Endothelial cell of umbilical vein (primary cell): ENCODE measurements around the gene ACTL6A. TPM values are rescaled to one million over a fixed set of nuclear protein-coding genes. Genes with fewer than 3 reads are reported as not detected.
A peak's percentile ranks its signal among the peaks of the same experiment; 100 is the strongest.

Experiments used
- BruUV-seq: library from RNA; stranded (reverse); fragments of 400-500 nt; replicated peaks from 2 replicates; lab custom pipeline; 2021; lab: Mats Ljungman, UMichigan
- CTCF ChIA-PET: fragments of 300-600, 350-600 bp; sonication (Branson Sonifier 250); formaldehyde crosslinking; loops from one replicate; lab custom pipeline; 2021; ENCODE audit warnings: antibody characterized with exemption, inconsistent platforms; lab: Charles Lee
- POLR2A ChIA-PET: fragments of 300-600, 350-600 bp; sonication (Branson Sonifier 250); formaldehyde crosslinking; loops from one replicate; lab custom pipeline; 2021; ENCODE audit warnings: antibody characterized with exemption, inconsistent platforms; lab: Charles Lee
- DNase-seq: peaks from one replicate; pipeline ENCODE4 v3.0.0-alpha.2; 2011; ENCODE audit warnings: low read depth, low spot score
- FAIRE-seq: peaks from 2 replicates; lab custom pipeline; 2011; peaks lifted over from hg19 to GRCh38; lab: Jason Lieb, UNC
- H2AFZ ChIP-seq: 2 replicates; pipeline ENCODE4 v1.6.0; 2012; ENCODE audit warnings: low read depth, low read length, control low read depth, inconsistent platforms
- H3K27ac ChIP-seq: 2 replicates; pipeline ENCODE4 v1.5.1; 2011; ENCODE audit warnings: low read depth, mild to moderate bottlenecking, control low read depth, low read length, moderate library complexity; ENCODE audit not compliant: insufficient read depth
- H3K27me3 ChIP-seq, 2 experiments: 2 replicates each; pipeline versions ENCODE4 v1.6.0 to v1.6.1; 2011; ENCODE audit warnings: low read length in 2 of 2, mixed read lengths in 1 of 2; ENCODE audit not compliant: control insufficient read depth in 2 of 2, insufficient read depth in 2 of 2
- H3K36me3 ChIP-seq, 2 experiments: 2 replicates in 1 of 2; 3 replicates in 1 of 2; pipeline ENCODE4 v1.5.1; 2011; ENCODE audit warnings: low read length in 2 of 2, mild to moderate bottlenecking in 1 of 2, moderate library complexity in 1 of 2; ENCODE audit not compliant: control insufficient read depth in 2 of 2, insufficient read depth in 2 of 2; ENCODE audit errors: extremely low read depth in 1 of 2
- H3K4me1 ChIP-seq: 3 replicates; pipeline ENCODE4 v1.5.1; 2011; ENCODE audit warnings: mild to moderate bottlenecking, low read length; ENCODE audit not compliant: control insufficient read depth, insufficient read depth; ENCODE audit errors: extremely low read depth
- H3K4me2 ChIP-seq: 2 replicates; pipeline ENCODE4 v1.6.1; 2011; ENCODE audit warnings: low read length, control low read depth, mixed read lengths; ENCODE audit not compliant: insufficient read depth
- H3K4me3 ChIP-seq, 3 experiments: fragments of 200-600 bp in 1 of 3; sonication (generic), shearing (Covaris generic) in 1 of 3; replicated peaks in 1 of 3; 2 replicates each; pipeline ENCODE4 v1.5.1; 2011 to 2016; ENCODE audit warnings: control low read depth in 3 of 3, low read length in 3 of 3, mild to moderate bottlenecking in 2 of 3, inconsistent platforms in 1 of 3, low read depth in 1 of 3, moderate library complexity in 1 of 3; ENCODE audit not compliant: insufficient read depth in 1 of 3
- H3K79me2 ChIP-seq: 2 replicates; pipeline ENCODE4 v1.6.0; 2012; ENCODE audit warnings: low read length, inconsistent platforms; ENCODE audit not compliant: control insufficient read depth, insufficient read depth
- H3K9ac ChIP-seq: replicated peaks from 2 replicates; pipeline ENCODE3; 2011; ENCODE audit warnings: low read length, control low read depth; ENCODE audit not compliant: insufficient read depth; ENCODE audit errors: extremely low read depth
- H3K9me1 ChIP-seq: replicated peaks from 3 replicates; pipeline ENCODE4 v1.6.0; 2011; ENCODE audit warnings: mild to moderate bottlenecking, low read length; ENCODE audit not compliant: control insufficient read depth, insufficient read depth; ENCODE audit errors: extremely low read depth
- H3K9me3 ChIP-seq: replicated peaks from 2 replicates; pipeline ENCODE4 v1.5.1; 2012; ENCODE audit warnings: low read length, inconsistent platforms; ENCODE audit not compliant: control insufficient read depth, insufficient read depth
- H4K20me1 ChIP-seq: replicated peaks from 2 replicates; pipeline ENCODE3; 2011; ENCODE audit warnings: mild to moderate bottlenecking, low read length; ENCODE audit not compliant: control insufficient read depth, insufficient read depth; ENCODE audit errors: extremely low read depth
- CTCF ChIP-seq, 2 donors: IDR thresholded peaks; 1 replicate in 1 of 2; 2 replicates in 1 of 2; pipeline ENCODE4 v1.5.1; 2011; ENCODE audit warnings: low read length in 2 of 2, mild to moderate bottlenecking in 2 of 2, moderate library complexity in 2 of 2, control low read depth in 1 of 2, inconsistent platforms in 1 of 2, low read depth in 1 of 2; ENCODE audit not compliant: insufficient read depth in 1 of 2; ENCODE audit errors: extremely low read depth in 1 of 2
- GATA2 ChIP-seq: IDR thresholded peaks from 2 replicates; pipeline ENCODE4 v1.7.0; 2011; ENCODE audit warnings: low read depth, mild to moderate bottlenecking, moderate library complexity, mixed read lengths, low read length; ENCODE audit not compliant: insufficient read length, insufficient read depth
- MYC ChIP-seq: IDR thresholded peaks from one replicate; pipeline ENCODE4 v1.6.1; 2011; ENCODE audit warnings: mild to moderate bottlenecking, low read depth, low read length
- POLR2A ChIP-seq: IDR thresholded peaks from 2 replicates; pipeline ENCODE4 v1.6.1; 2012; ENCODE audit warnings: low read depth, mild to moderate bottlenecking, control low read depth, low read length
- dilution Hi-C: fragments of 300-500 bp; cut with MboI; formaldehyde crosslinking; loops from one replicate; pipeline ENCODE4 v1.15.0; 2019; ENCODE audit warnings: low sequenced_read_pairs; ENCODE audit not compliant: extremely low pct_ligation_motif_present
- intact Hi-C: fragments of 100-400 bp; cut with micrococcal nuclease; formaldehyde crosslinking; loops from one replicate; pipeline ENCODE4 v1.10.0; 2022
- polyA plus RNA-seq, 4 experiments: library from polyadenylated mRNA; depleted of rRNA in 3 of 4; stranded (reverse) in 3 of 4; unstranded in 1 of 4; fragments of >200 nt; gene quantifications; 2 replicates each; pipeline versions ENCODE4 v1.2.1 to v1.2.3, GENCODE V29; 2011 to 2012; ENCODE audit warnings: missing spikeins in 1 of 4
- total RNA-seq: library from RNA; stranded (reverse); gene quantifications from 2 replicates; pipeline ENCODE4 v1.2.3, GENCODE V29; 2021

ACTL6A gene
- total and polyA plus RNA-seq, 2 donors (not counting 3 experiments of a cell fraction or from before 2014, with no cell fraction given): 68.3 to 96.2 TPM

- H3K4me1 ChIP-seq: no peaks in the 10 kb centered on the region
- no peaks in the 10 kb centered on the region for H4K20me1 ChIP-seq
- no peak overlapping the region for H2AFZ ChIP-seq
- H3K79me2 ChIP-seq: no peaks in the 10 kb centered on the region
- DNase-seq: peak; percentile 30
- H3K4me2 ChIP-seq: no peak overlapping the region
- no peaks in the 10 kb centered on the region for H3K9me3 ChIP-seq
- dilution Hi-C loops: no loop called here
- TF ChIP-seq CTCF (IDR thresholded peaks at IDR 0.05; ENCODE audit: extremely low read depth in 1 of 2, insufficient read depth in 1 of 2, low read depth in 1 of 2, low read length in 2 of 2): no peak
- TF ChIP-seq GATA2: no peak
- no peak for TF ChIP-seq MYC
- no peak for TF ChIP-seq POLR2A
- POLR2A ChIA-PET: no interaction called here
- CTCF ChIA-PET: interaction anchor here (0.6 to 1.6 kb wide), 6 partner anchors 11 to 105 kb away, joined by 3 to 5 read pairs (median 4); partner anchors contain the start of genes ACTL6A and GNB4
- H3K4me3 ChIP-seq: no peak overlapping the region
- H3K36me3 ChIP-seq: no peaks in the 10 kb centered on the region
- peak; percentile 24 for FAIRE-seq
- no peaks in the 10 kb centered on the region for H3K9me1 ChIP-seq
- no TSS peak for BruUV-seq
- no peaks in the 10 kb centered on the region for H3K27me3 ChIP-seq
- no peak overlapping the region for H3K9ac ChIP-seq
- intact Hi-C loops: no loop called here
- no peak overlapping the region for H3K27ac ChIP-seq
These were observed 11.2 kb upstream of the ACTL6A start for GRCh38 chr3:179551349-179552105.
